ES-I3 (cell line): ENCODE measurements around the gene GPALPP1.
A peak's percentile ranks its signal among the peaks of the same experiment; 100 is the strongest.
"Not testable (repeated sequence)": the region's sequence is repeated elsewhere in the genome, so short reads cannot be mapped to it uniquely, and the experiment has no call there.

ENCODE experiments used
- H3K36me3 ChIP-seq: 2 replicates; pipeline ENCODE4 v1.6.1; 2013; ENCODE audit warnings: mild to moderate bottlenecking, low read length, control low read depth, moderate library complexity; ENCODE audit not compliant: insufficient read depth
- H3K4me1 ChIP-seq: 2 replicates; pipeline ENCODE4 v1.6.1; 2013; ENCODE audit warnings: mild to moderate bottlenecking, control low read depth, low read length; ENCODE audit not compliant: insufficient read depth
- H3K9ac ChIP-seq: 2 replicates; pipeline ENCODE4 v1.6.1; 2013; ENCODE audit warnings: low read depth, mild to moderate bottlenecking, low read length, moderate library complexity
- H3K9me3 ChIP-seq: 2 replicates; pipeline ENCODE4 v1.6.1; 2013; ENCODE audit warnings: mild to moderate bottlenecking, low read length, moderate library complexity; ENCODE audit not compliant: control insufficient read depth, insufficient read depth

GPALPP1 gene, protein sequence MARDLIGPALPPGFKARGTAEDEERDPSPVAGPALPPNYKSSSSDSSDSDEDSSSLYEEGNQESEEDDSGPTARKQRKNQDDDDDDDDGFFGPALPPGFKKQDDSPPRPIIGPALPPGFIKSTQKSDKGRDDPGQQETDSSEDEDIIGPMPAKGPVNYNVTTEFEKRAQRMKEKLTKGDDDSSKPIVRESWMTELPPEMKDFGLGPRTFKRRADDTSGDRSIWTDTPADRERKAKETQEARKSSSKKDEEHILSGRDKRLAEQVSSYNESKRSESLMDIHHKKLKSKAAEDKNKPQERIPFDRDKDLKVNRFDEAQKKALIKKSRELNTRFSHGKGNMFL

DNA sequence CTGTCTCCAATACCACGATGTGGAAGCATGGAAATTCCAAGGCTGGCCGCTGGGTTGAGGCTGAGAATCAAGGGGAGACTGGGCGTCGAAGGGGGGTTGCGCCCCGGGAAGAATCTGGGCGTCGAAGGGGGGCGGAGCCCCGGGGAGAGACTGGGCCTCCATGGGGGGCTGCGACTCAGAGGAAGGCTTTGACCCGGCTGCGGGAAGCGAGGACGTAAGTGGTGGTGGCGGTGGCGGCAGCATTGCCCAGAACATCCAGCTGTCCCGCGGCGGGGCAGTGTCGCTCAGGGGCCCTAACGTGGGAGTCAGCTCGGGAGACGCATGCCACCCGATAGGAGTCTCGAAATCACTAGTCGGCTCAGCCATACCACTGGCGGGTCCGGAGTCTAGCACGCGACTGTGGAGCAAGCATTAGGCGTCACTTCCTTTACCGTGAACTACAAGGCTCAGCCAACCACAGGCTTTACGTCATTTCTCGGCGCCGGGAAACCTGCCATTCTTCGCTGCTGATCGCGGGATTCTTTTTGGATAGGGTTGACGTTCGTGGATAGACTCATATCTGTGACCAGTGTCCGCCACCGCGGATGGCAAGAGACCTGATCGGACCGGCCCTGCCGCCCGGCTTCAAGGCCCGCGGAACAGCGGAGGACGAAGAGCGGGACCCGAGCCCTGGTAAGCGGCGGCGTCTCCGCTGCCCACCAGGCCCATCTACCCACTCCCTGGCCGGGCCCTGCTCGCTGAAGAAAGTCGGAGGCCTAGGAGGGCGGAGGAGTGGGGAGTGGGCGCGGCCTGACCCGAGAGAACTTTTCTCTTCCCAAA, at the start of gene GPALPP1, which contains the start of gene NUFIP1:
Gene GPALPP1, plus strand, starts transcription at position 468 of the 819 bp plus-strand sequence. Its CDS starts 117 bp downstream, at position 585.
Gene NUFIP1, minus strand, starts transcription at position 401 of the 819 bp plus-strand sequence. Its CDS starts 35 bp downstream, at position 366.
- Histone ChIP-seq H3K36me3 (peaks cover 5% of the 10 kb centered on the region; the same call in 1 of the 2 replicates), H3K9me3 (no peaks in the 10 kb centered on the region; the same call in 1 of the 2 replicates), H3K9ac (peak within 1 kb of the TSS; percentile 77), H3K4me1 (no peaks in the 10 kb centered on the region)

DNA sequence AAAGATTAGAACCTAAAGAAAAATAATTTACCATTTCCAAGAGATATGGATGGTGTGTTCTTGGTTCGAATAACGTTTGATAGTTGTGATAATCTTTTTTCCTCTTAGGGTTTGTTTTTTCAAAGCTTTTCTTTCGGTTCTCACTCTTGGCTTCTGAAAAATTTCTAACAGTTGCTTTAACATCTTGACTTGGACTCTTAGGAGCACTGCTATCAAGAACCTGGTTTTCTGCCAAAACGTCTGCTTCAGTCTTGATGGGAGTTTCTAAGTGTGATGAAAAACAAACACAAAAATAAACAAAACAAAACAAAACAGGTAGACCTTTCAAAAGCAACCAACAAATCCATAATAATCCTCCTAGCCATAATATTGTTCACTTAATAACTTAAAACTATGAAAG, 45.9 kb upstream of the GPALPP1 start:
- H3K36me3 ChIP-seq, H3K9ac ChIP-seq, H3K9me3 ChIP-seq, H3K4me1 ChIP-seq: not testable (repeated sequence)

DNA sequence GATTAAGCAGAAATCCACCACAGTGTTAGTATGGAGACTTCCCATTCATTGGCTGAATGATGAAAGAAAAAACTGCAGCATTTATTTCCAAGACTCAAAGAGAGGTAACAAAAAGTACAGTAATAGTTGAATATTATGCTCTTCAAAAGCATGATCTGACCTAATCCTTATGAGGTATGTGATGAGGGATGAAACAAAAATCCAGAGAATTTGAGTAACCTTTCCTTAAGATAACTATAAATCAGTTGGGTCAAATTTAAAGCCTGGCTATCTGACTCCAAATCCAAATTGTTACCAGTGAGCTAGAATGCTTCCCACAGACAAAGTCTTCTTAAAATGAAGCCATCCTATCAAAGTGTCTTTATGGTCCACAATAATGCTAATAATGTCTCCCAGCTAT, 38.2 kb upstream of the GPALPP1 start:
- no peak overlapping the region for H3K9ac ChIP-seq
- no peaks in the 10 kb centered on the region for H3K9me3 ChIP-seq
- H3K4me1 ChIP-seq = no peaks in the 10 kb centered on the region
- no peaks in the 10 kb centered on the region for H3K36me3 ChIP-seq

DNA sequence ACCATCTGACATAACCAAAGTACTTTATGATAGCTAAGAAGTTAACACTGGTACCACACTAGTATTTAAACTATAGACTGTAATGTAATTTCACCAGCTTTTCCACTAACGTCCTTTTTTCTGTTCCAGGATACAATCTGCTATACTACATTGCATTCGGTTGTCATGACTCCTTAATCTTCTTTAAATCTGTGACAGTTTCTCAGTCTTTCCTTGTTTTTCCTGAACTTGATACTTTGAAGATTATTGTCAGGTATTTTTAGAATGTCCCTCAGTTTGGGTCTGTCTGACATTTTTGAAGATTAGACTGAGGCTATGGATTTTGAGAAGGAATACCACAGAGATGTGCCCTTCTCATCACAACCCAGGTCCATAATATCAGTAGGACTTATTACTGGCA, 36.7 kb upstream of the GPALPP1 start:
- no peak overlapping the region for H3K9ac ChIP-seq
- no peaks in the 10 kb centered on the region for H3K9me3 ChIP-seq
- no peaks in the 10 kb centered on the region for H3K36me3 ChIP-seq
- H3K4me1 ChIP-seq = no peaks in the 10 kb centered on the region

DNA sequence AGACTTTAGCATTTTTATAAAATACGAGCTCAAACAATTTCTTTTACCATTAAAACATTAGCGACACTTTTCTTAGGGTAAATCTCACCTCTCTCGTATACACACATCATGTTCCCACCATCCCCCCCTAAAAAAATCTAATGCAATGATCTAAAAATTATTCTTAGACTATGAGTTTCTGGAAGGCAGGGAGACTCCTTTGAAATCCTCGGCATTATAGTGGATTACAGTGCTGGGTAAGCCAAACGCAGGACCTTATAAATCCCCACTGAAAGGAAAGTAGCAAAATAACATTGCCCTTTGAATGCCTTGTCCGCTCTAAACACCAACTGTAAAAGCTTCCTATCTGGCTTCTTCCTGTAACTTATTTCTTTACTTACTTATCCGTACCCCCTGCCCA, 35.1 kb upstream of the GPALPP1 start:
- Histone ChIP-seq H3K36me3 (no peaks in the 10 kb centered on the region), H3K9ac (no peak overlapping the region), H3K9me3 (no peaks in the 10 kb centered on the region), H3K4me1 (no peaks in the 10 kb centered on the region)

DNA sequence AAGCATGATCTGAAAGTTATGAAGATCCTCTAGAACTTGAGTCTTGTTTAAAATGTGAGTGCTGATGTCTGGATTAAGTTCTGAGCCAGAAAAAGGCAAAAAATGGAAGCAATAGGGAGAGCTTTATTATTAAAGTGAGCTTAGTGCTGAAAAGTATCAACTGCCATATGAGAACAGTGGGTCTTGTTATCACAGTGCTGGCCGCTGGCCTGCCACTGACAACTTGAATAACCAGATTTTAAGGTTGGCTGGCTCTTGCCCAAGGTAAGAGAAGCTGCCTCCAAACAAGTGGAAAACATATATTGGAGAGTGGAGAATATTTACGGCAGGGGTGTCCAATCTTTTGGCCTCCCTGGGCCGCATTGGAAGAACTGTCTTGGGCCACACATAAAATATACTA, 33.9 kb upstream of the GPALPP1 start:
- Histone ChIP-seq H3K4me1 (no peaks in the 10 kb centered on the region), H3K36me3 (no peaks in the 10 kb centered on the region), H3K9me3 (no peaks in the 10 kb centered on the region), H3K9ac (no peak overlapping the region)

DNA sequence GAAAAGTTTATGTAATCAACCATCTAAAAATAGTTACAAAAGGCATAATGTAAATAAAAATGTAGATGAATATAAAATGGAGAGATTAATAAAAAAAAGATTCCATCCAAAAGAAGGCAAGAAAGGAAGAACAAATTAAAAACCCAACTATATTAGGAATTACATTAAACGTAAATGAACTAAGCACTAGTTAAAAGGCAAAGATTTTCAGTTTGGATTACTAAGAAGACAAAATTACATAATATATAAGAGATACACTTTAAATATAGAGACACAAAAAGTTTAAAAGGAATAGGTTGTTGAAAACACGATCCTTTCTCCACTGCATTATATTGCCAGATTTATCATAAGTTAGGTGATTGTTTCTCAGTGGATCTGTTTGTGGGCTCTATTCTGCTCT, 27.3 kb upstream of the GPALPP1 start:
- H3K9ac ChIP-seq = no peak overlapping the region
- H3K36me3 ChIP-seq = peaks cover 18% of the 10 kb centered on the region
- peaks cover 25% of the 10 kb centered on the region for H3K9me3 ChIP-seq
- H3K4me1 ChIP-seq = no peaks in the 10 kb centered on the region

DNA sequence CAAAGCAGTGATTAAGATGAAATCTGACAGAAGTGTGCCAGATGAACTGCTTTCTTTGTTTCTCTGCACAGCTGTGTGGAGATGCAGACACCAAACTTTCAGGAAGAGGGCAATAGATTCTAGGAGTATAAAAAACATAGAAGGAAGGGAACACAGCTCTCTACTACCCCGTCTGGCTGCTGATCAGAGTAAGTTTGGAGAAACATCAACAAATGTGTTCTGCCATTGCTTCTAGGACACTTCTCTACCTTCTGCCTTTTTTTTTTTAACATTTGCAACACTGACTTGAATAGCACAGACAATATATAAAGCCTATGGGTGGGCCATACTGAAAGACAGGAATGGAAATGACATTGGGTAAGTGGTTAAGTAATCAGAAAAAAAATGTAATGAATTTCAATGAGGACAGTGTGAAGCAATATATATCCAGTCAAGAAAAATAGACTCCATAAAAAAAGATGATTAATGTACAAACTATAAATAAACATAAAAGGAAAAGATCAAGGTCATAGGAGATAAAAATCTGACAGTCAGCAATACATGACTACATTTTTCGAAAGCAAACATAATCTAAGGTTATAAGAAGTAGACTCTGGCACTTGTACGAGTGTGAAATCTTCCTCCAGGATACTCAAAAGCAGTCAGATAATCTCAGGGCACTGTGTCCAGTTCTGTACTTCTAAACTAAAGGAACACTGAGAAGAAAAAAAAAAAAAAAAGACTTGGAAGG, 21.5 kb upstream of the GPALPP1 start:
- Histone ChIP-seq H3K4me1 (peaks cover 4% of the 10 kb centered on the region), H3K9me3 (peaks cover 16% of the 10 kb centered on the region; the same call in 1 of the 2 replicates), H3K36me3 (peaks cover 18% of the 10 kb centered on the region), H3K9ac (no peak overlapping the region)

DNA sequence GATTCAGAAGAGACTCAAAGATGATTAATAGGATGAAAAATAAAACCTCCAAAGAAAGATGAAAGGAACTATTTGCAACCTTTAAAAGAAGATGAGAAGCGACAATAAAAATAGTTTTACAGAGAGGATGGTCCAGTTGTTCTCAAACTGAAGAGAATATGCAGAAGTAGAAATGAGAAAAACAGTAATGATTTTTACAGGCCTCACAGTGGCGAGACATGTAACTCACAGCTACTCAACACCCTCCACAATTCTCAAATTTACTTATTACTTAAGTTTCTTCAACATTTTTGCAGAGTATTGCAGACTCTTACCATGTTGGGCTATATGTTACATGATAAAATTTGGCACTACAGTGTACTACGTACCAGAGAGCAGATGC, 20.9 kb upstream of the GPALPP1 start:
- Histone ChIP-seq H3K36me3 (peaks cover 17% of the 10 kb centered on the region), H3K9me3 (peaks cover 11% of the 10 kb centered on the region; the same call in 1 of the 2 replicates), H3K4me1 (peaks cover 4% of the 10 kb centered on the region), H3K9ac (no peak overlapping the region)

DNA sequence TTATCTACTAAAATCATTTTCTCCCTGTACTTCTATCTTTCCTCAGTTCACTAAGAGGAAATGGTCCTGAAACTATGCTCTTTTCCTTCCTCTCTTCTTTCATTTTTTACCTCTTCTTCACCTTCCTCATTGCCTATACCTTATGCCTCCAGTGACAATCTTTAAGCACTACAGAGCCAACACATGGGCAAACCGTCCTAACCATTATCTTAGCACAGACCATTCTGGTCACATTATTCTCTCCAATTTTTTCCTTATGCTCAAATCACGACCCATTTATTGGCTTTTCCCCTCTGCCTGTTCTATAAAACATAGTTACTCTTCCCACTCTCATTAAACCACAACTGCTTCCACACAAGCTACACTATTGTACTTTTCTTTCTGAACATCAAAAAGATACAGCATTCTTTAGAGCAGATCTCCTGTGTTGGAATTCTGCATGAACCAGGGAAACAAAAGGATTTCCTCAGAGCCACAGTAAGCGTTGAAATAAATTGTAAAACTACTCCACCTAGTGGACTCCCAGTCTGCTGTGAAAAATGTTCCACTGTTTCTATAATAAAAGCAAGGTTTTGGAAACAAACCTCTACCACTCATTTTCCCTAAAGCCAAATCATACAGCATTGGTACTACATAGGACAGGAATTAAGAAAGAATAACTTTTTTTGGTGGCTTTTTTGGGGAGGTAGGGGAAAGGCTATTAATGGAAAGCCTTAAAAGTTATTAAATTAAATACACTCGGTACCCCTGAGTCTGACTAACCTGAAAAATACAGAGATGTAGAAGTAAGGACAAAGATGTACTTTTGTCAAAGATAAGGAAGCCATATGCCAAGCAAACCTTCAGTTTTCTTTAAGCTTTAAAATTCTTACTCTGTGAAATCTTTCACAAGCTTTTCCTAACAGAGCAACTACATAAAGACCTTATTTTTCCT, 19.5 kb upstream of the GPALPP1 start:
- H3K9me3 ChIP-seq = 0 out of 2 replicates have a peak, but pooled peaks cover under 1% of the 10 kb centered on the region
- peaks cover 9% of the 10 kb centered on the region for H3K36me3 ChIP-seq
- peaks cover 4% of the 10 kb centered on the region for H3K4me1 ChIP-seq
- no peak overlapping the region for H3K9ac ChIP-seq

DNA sequence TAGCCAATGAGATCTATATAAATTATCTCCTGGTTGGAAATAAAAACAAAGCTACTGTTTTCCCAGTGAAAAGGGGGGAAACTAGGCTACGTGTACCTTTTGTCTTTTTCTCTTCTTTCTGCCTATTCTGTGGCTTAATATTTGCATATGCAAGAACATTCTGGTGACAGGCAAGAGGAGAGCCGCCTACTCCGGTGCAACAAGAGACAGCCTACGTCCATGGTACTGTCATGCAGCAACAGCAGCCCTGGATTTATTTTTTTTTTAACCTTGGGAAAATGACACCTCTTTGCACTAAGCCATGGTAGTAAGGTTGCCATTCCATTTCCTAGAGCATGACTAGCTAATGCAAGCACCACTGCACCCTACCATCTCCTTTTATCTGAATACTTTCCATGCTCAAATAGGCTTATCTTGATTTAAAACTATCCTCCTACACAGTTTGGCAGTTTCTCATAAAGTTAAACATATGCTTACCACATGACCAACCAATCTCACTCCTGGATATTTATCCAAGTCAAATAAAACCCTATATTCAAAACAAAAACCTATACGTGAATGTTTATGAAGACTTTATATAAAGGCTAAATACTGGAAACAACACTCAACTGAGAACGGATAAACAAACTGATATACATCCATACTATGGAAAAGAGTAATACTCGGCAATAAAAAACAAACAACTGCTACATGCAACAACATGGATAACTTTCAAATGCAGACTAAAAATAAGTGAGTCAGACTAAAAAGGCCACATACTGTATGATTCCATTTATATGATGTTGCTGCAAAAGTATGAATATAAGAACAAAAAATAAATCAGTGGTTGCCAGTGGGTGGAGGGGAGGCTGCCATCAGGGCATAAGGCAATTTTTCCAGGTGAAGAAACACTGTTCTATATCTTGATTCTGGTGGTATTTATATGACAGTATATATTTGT, 17.4 kb upstream of the GPALPP1 start:
- H3K9ac ChIP-seq = no peak overlapping the region
- peaks cover 4% of the 10 kb centered on the region for H3K4me1 ChIP-seq
- no peaks in the 10 kb centered on the region for H3K9me3 ChIP-seq
- H3K36me3 ChIP-seq = peaks cover 5% of the 10 kb centered on the region; the same call in 1 of the 2 replicates

DNA sequence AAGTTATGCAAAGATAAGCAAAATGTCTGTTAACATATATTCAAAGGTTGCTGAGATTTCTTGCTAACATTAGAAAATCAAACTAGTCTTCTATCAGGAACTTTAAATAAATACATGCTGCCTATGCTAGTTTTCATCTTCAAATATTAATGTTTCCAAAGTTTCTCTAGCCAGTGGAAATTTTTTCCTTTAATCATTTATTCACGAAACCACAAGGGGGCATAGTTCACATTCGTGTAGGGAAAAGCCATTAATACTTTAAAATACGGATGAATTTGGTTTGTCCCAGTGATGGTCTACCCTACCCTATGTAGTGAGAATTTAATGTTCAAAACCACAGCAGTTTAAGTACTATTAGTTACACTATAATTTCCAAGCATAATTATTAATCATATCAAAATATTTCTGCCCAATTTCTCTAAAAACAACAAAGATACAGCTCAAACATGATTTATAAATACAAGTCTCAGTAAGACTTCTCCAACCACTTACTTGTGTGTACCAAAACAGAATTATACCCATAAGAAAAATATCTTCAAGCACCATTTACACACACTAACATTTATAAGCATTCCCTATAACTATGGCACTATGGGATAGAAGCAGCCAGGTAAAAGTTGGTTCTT, 16.3 kb upstream of the GPALPP1 start:
- no peaks in the 10 kb centered on the region for H3K9me3 ChIP-seq
- H3K4me1 ChIP-seq = peaks cover 4% of the 10 kb centered on the region
- H3K36me3 ChIP-seq = peaks cover 3% of the 10 kb centered on the region; the same call in 1 of the 2 replicates
- no peak overlapping the region for H3K9ac ChIP-seq
